ENCODE data around the gene TSPAN5. TPM values are rescaled to one million over a fixed set of nuclear protein-coding genes. Genes with fewer than 3 reads are reported as not detected.

Gene TSPAN5
- total RNA-seq, 1 donor from 2014 or later: 1.7 TPM

DNA sequence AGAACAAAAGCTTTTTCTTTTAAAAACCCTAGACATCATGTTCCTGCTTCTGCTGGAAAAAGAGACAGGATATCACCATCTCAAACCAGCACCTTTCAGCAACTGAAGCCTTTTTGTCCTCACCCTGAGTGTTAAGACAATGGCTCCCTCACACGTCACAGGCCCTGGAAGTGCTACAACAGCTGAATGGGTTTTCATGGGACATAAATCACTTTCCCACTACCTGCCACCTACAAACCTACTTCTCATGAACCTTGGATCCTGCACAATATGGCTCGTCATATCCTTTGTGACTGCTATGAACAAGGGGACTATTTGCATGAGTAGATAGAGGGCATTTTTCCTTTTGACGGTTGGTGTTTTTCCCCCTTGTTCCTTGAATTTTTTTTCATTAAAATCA lies 93.6 kb downstream of the TSPAN5 start:
- intact Hi-C loops (cut with micrococcal nuclease): no loop called here
- H3K9me3 ChIP-seq (replicated peaks): no peaks in the 10 kb centered on the region
- no peaks in the 10 kb centered on the region for H3K27me3 ChIP-seq (ENCODE audit: low read depth)
- no peaks in the 10 kb centered on the region for H3K36me3 ChIP-seq
- no peak overlapping the region for H3K4me3 ChIP-seq
- H3K4me1 ChIP-seq: peaks cover 35% of the 10 kb centered on the region
- H3K27ac ChIP-seq (replicated peaks): no peak overlapping the region
- DNase-seq: no peak
- no peak for TF ChIP-seq CTCF (IDR thresholded peaks at IDR 0.05; ENCODE audit: borderline replicate concordance)

DNA sequence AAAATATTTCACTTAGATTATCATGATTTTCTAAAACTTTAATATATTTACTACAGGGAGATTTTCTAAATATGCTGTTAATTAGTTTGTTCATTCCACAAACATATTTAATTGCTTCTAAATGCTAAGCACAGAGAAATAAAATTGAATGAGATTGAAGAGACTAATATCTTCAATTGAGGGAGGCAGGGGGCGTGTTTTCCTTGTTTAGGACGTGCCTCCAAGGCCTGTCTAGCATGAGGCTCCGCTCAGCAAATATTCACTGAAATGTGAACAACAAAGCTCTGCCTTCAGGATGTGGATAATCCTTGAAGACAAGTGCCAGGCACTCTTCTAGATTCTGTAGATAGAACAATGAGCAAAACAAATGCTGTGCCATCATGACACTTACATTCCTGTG lies 98.1 kb downstream of the TSPAN5 start:
- H3K4me1 ChIP-seq: peaks cover 6% of the 10 kb centered on the region
- H3K27me3 ChIP-seq (ENCODE audit: low read depth): no peaks in the 10 kb centered on the region
- TF ChIP-seq CTCF (IDR thresholded peaks at IDR 0.05; ENCODE audit: borderline replicate concordance): no peak
- H3K27ac ChIP-seq (replicated peaks): no peak overlapping the region
- no peaks in the 10 kb centered on the region for H3K9me3 ChIP-seq (replicated peaks)
- intact Hi-C loops (cut with micrococcal nuclease): no loop called here
- H3K36me3 ChIP-seq: no peaks in the 10 kb centered on the region
- DNase-seq: no peak
- H3K4me3 ChIP-seq: no peak overlapping the region

- Histone ChIP-seq H3K4me1 (peaks cover 5% of the 10 kb centered on the region), H3K27ac (replicated peaks) (no peak overlapping the region), H3K27me3 (ENCODE audit: low read depth) (no peaks in the 10 kb centered on the region), H3K36me3 (no peaks in the 10 kb centered on the region), H3K4me3 (no peak overlapping the region), H3K9me3 (replicated peaks) (no peaks in the 10 kb centered on the region)
- DNase-seq: no peak
- intact Hi-C loops (cut with micrococcal nuclease): no loop called here
- TF ChIP-seq CTCF (IDR thresholded peaks at IDR 0.05; ENCODE audit: borderline replicate concordance): no peak
These were observed 99.8 kb downstream of the TSPAN5 start for GRCh38 chr4:98558471-98559169.

DNA sequence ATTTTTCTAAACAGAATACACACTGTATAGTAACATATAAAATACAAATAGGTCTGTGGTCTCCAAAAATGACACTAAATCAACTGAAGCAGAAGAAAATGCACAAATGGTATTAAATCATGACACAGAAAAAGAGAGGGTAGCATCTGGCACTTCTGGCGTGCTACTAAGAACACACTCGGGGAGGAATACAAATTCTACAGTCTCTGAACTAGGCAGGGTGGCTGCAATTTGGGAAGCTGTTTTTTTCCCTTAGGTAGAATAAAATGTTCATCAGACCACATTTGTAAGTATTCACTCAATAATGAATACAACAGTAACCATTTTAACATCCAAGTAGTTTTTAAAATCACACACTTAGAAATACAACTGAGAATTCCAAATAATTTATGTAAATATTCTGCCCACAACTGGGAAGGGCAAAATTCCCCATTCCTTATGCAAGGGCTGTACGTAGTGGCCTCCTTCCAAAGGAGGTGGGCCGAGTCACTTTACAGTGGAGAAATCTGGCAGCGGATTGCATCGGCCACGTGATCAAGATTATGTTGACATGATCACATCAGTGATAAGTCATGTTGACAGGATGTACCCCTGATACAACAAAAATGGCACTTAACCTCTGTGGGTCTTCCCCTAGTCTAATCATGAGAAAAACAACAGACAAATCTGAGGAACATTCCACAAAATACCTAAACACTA lies 101.1 kb downstream of the TSPAN5 start:
- no peak overlapping the region for H3K27ac ChIP-seq (replicated peaks)
- TF ChIP-seq CTCF (IDR thresholded peaks at IDR 0.05; ENCODE audit: borderline replicate concordance): no peak
- no peak overlapping the region for H3K4me3 ChIP-seq
- no peak for DNase-seq
- peaks cover 5% of the 10 kb centered on the region for H3K4me1 ChIP-seq
- no peaks in the 10 kb centered on the region for H3K36me3 ChIP-seq
- intact Hi-C loops (cut with micrococcal nuclease): no loop called here
- no peaks in the 10 kb centered on the region for H3K27me3 ChIP-seq (ENCODE audit: low read depth)
- H3K9me3 ChIP-seq (replicated peaks): no peaks in the 10 kb centered on the region

- H3K27me3 ChIP-seq (ENCODE audit: low read depth): no peaks in the 10 kb centered on the region
- H3K4me3 ChIP-seq: no peak overlapping the region
- DNase-seq: no peak
- H3K9me3 ChIP-seq (replicated peaks): no peaks in the 10 kb centered on the region
- intact Hi-C loops (cut with micrococcal nuclease): no loop called here
- H3K36me3 ChIP-seq: no peaks in the 10 kb centered on the region
- TF ChIP-seq CTCF (IDR thresholded peaks at IDR 0.05; ENCODE audit: borderline replicate concordance): no peak
- H3K4me1 ChIP-seq: peaks cover 5% of the 10 kb centered on the region
- no peak overlapping the region for H3K27ac ChIP-seq (replicated peaks)
These were observed 102.0 kb downstream of the TSPAN5 start for GRCh38 chr4:98556451-98556850.

All from left ventricle myocardium inferior (tissue), 1 donor.